ENCODE measurements around the gene LAMA1. TPM values are rescaled to one million over a fixed set of nuclear protein-coding genes. Genes with fewer than 3 reads are reported as not detected.

LAMA1 gene
- total and polyA plus RNA-seq, 2 of the 8 experiments (the other 6 are each of a cell fraction or from before 2014, with no cell fraction given): 30.4 to 48.7 TPM

DNA sequence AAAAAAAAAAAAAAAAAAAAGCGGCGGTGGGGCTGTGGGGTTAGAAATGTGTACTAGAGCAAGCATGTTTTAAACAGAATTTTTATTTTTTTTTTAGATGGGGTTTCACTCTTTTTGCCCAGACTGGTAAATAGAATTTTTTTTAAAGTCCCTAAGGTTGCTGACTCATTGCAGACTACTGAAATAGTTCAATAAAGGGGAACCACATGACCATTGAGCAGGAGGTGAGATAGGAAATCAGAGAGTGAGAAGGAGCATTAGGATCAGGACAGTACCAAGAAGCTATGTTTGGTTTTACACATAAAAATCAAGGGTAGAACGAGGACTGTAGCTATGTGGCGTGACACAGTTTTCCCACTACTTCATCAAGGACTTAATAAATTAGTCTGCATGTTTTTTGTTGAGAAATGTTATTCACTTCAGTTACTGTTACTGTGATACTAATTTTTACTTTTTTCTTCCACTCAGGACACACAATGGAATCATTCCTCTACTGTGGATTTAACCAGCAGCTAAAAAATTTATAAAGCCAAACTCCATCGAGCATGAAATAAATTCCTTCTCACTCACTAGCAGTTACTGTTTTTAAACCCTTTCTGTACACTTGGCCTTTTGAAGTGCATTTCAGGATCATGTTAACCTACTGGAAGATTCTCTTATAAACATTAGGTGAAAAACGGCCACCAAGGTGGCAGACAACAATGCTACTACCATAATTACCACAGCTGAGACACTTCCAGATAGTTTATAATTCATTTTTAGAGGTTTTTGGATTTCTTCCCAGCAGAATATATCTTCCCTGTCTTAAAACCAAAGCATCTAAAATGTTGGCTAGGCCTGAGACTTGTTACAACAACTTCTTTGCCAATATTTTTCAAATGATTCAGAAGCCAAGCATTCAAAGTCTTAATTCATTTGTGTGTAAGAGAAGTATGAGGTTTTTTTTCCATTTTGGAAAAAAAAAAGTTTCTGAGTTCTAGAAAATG is 33.2 kb downstream of the LAMA1 start:
- CTCF ChIA-PET (ENCODE audit: partially characterized antibody): interaction anchor here (0.6 to 1.6 kb wide), 4 partner anchors 12 to 134 kb away, joined by 3 to 4 read pairs (median 4); no protein-coding TSS in a partner anchor
- TF ChIP-seq JUN (IDR thresholded peaks at IDR 0.05; ENCODE audit: low read depth, low read length) (no peak), TAF7 (optimal IDR thresholded peaks at IDR 0.05; ENCODE audit: borderline replicate concordance, low read depth, low read length) (no peak), GTF2F1 (IDR thresholded peaks at IDR 0.05; ENCODE audit: borderline replicate concordance, low read depth, low read length) (no peak), KDM5A (IDR thresholded peaks at IDR 0.05; ENCODE audit: low read length) (no peak), RNF2 (IDR thresholded peaks at IDR 0.05; ENCODE audit: borderline replicate concordance, low read depth, low read length, missing control alignments, poor library complexity, severe bottlenecking) (no peak), KDM4A (IDR thresholded peaks at IDR 0.05; ENCODE audit: low read depth, low read length, severe bottlenecking) (no peak), SIRT6 (IDR thresholded peaks at IDR 0.05; ENCODE audit: low read length) (no peak), FOSL1 (IDR thresholded peaks at IDR 0.05; ENCODE audit: insufficient read depth, low read depth, low read length) (no peak), TEAD4 (IDR thresholded peaks at IDR 0.05; ENCODE audit: low read depth, low read length) (no peak), HDAC6 (IDR thresholded peaks at IDR 0.05; ENCODE audit: low read depth, low read length) (no peak)
- TF ChIP-seq, protein P1, sequence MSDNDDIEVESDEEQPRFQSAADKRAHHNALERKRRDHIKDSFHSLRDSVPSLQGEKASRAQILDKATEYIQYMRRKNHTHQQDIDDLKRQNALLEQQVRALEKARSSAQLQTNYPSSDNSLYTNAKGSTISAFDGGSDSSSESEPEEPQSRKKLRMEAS (IDR thresholded peaks at IDR 0.05): no peak

More for the DNA sequence above, 33.2 kb downstream of the LAMA1 start:
- no peak overlapping the region for H3K56ac ChIP-seq (replicated peaks; ENCODE audit: insufficient read length, low read depth, low read length)
- H3K79me2 ChIP-seq (ENCODE audit: control insufficient read depth in 1 of 2, insufficient read depth in 2 of 2, low read length in 2 of 2): 0 out of 4 replicates have a peak, but pooled peaks cover 0 to 4% of the 10 kb centered on the region in 2 experiments
- POLR2A ChIA-PET (ENCODE audit: partially characterized antibody): no interaction called here
- no peak overlapping the region for H3K27ac ChIP-seq (ENCODE audit: low read depth, low read length)
- no peak overlapping the region for H4K5ac ChIP-seq (ENCODE audit: insufficient read length, low read depth, low read length)
- no peak overlapping the region for H2AFZ ChIP-seq (ENCODE audit: low read length)
- H3K23me2 ChIP-seq (ENCODE audit: low read depth, low read length): no peaks in the 10 kb centered on the region
- no peak for DNase-seq (ENCODE audit: low read depth in 1 of 2, low spot score in 2 of 2)
- no peak overlapping the region for H2AK5ac ChIP-seq (ENCODE audit: low read depth, low read length)
- H3K23ac ChIP-seq (ENCODE audit: insufficient read length): no peak overlapping the region
- H3K4me2 ChIP-seq (ENCODE audit: insufficient read depth in 1 of 2, low read depth in 2 of 2, low read length in 2 of 2): no peak overlapping the region
- peaks cover 0 to 3% (median under 1%) of the 10 kb centered on the region in 4 experiments; a peak in 2 of 7 replicates for H3K4me1 ChIP-seq (replicated peaks in 1 of 4; ENCODE audit: control insufficient read depth in 3 of 4, insufficient read depth in 4 of 4, low read length in 3 of 4)
- H3K18ac ChIP-seq (ENCODE audit: extremely low read depth, low read length): no peak overlapping the region
- no peak overlapping the region for H2BK20ac ChIP-seq (ENCODE audit: low read length)
- H3K9me3 ChIP-seq (ENCODE audit: insufficient read depth in 2 of 2, low read depth in 1 of 2, low read length in 1 of 2): no peaks in the 10 kb centered on the region
- no peaks in the 10 kb centered on the region for H3K27me3 ChIP-seq (replicated peaks in 1 of 4; ENCODE audit: control insufficient read depth in 3 of 4, extremely low read depth in 1 of 4, insufficient read depth in 3 of 4, low read length in 3 of 4)
- peaks cover 0 to 5% (median 2%) of the 10 kb centered on the region in 4 experiments; a peak in 1 of 8 replicates for H3K36me3 ChIP-seq (ENCODE audit: control insufficient read depth in 2 of 4, insufficient read depth in 4 of 4, low read length in 3 of 4)
- H3K4me3 ChIP-seq (ENCODE audit: extremely low read depth in 1 of 4, insufficient read depth in 2 of 4, low read depth in 3 of 4, low read length in 4 of 4): no peak overlapping the region
- H2BK120ac ChIP-seq (replicated peaks; ENCODE audit: low read depth, low read length): no peak overlapping the region
- FAIRE-seq: no peak
- no peak overlapping the region for H3K9ac ChIP-seq (replicated peaks in 1 of 4; ENCODE audit: extremely low read depth in 1 of 4, low read depth in 3 of 4, low read length in 3 of 4)
- no peak overlapping the region for H4K8ac ChIP-seq (ENCODE audit: extremely low read depth, insufficient read depth, low read length)
- no peak overlapping the region for H2BK15ac ChIP-seq (ENCODE audit: low read length)
- H2BK5ac ChIP-seq (ENCODE audit: low read depth, low read length): no peak overlapping the region
- no peaks in the 10 kb centered on the region for H4K20me1 ChIP-seq (replicated peaks in 1 of 2; ENCODE audit: control insufficient read depth in 1 of 2, insufficient read depth in 2 of 2, low read length in 2 of 2)
- no peak overlapping the region for H4K91ac ChIP-seq (replicated peaks; ENCODE audit: insufficient read length, low read length)
- no peak overlapping the region for H2BK12ac ChIP-seq (ENCODE audit: low read depth, low read length)
- WGBS, 2 experiments (ENCODE audit: extremely low coverage in 1 of 2, insufficient coverage in 1 of 2, insufficient read length in 1 of 2, insufficient replicate concordance in 2 of 2, low coverage in 1 of 2, low lambda C conversion rate in 2 of 2, missing lambda C conversion rate in 1 of 2): 85% methylated on average over 4 of the region's 6 CpGs; no CpG with 5 or more reads in 1 of the 2 experiments
- 0 out of 2 replicates have a peak, but pooled peaks cover 2% of the 10 kb centered on the region for H3K79me1 ChIP-seq (ENCODE audit: low read depth, low read length)
- H3K4ac ChIP-seq (replicated peaks; ENCODE audit: insufficient read length, low read depth, low read length): no peak overlapping the region
- H3K14ac ChIP-seq (ENCODE audit: insufficient read length): no peak overlapping the region

All from H1 (cell line).